ENCODE measurements around the gene CCNY.

The CCNY gene

GRCh38 chr10:35561715-35562114 lies 225.4 kb downstream of the CCNY start:
- Histone ChIP-seq H3K4me1 (ENCODE audit: low read length) (no peaks in the 10 kb centered on the region), H3K9ac (ENCODE audit: low read length) (no peak overlapping the region), H3K4me2 (ENCODE audit: low read length) (no peak overlapping the region), H3K27me3 (ENCODE audit: low read depth, low read length) (no peaks in the 10 kb centered on the region), H2AFZ (ENCODE audit: low read depth, low read length) (no peak overlapping the region), H3K36me3 (replicated peaks; ENCODE audit: low read depth, low read length) (no peaks in the 10 kb centered on the region), H3K27ac (ENCODE audit: low read length) (no peak overlapping the region), H3K9me3 (ENCODE audit: insufficient read depth, low read length) (no peaks in the 10 kb centered on the region), H3K79me2 (ENCODE audit: low read length) (no peaks in the 10 kb centered on the region), H4K20me1 (ENCODE audit: insufficient read depth, low read length) (no peaks in the 10 kb centered on the region), H3K4me3 (ENCODE audit: low read length) (no peak overlapping the region)
- TF ChIP-seq EZH2phosphoT487 (IDR thresholded peaks at IDR 0.05; ENCODE audit: low read depth) (no peak), CTCF (IDR thresholded peaks at IDR 0.05; ENCODE audit: low read depth, low read length) (no peak)

DNA sequence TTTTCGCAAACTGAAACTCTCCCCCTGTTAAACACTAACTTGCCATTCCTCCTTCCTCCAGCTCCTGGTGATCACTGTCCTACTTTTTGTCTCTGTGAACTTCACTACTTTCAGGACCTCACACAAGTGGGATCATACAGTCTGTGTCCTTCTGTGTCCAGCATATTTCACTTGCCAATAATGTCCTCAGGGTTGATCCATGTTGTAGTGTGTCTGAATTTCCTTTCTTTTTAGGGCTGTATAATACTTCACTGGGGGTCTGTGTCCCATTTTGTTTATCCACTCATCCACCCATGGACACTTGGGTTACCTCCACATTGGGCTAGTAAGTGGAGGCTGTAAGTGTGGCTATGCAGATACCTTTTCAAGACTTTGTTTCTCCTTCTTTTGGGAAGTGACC lies 226.1 kb downstream of the CCNY start:
- no peak for TF ChIP-seq EZH2phosphoT487 (IDR thresholded peaks at IDR 0.05; ENCODE audit: low read depth)
- TF ChIP-seq CTCF (IDR thresholded peaks at IDR 0.05; ENCODE audit: low read depth, low read length) = no peak
- no peak overlapping the region for H3K9ac ChIP-seq (ENCODE audit: low read length)
- no peak overlapping the region for H2AFZ ChIP-seq (ENCODE audit: low read depth, low read length)
- H3K27me3 ChIP-seq (ENCODE audit: low read depth, low read length) = no peaks in the 10 kb centered on the region
- no peaks in the 10 kb centered on the region for H4K20me1 ChIP-seq (ENCODE audit: insufficient read depth, low read length)
- no peak overlapping the region for H3K4me2 ChIP-seq (ENCODE audit: low read length)
- H3K4me1 ChIP-seq (ENCODE audit: low read length) = no peaks in the 10 kb centered on the region
- no peaks in the 10 kb centered on the region for H3K9me3 ChIP-seq (ENCODE audit: insufficient read depth, low read length)
- H3K27ac ChIP-seq (ENCODE audit: low read length) = no peak overlapping the region
- no peaks in the 10 kb centered on the region for H3K36me3 ChIP-seq (replicated peaks; ENCODE audit: low read depth, low read length)
- H3K79me2 ChIP-seq (ENCODE audit: low read length) = no peaks in the 10 kb centered on the region
- no peak overlapping the region for H3K4me3 ChIP-seq (ENCODE audit: low read length)

GRCh38 chr10:35563261-35563891 lies 227.1 kb downstream of the CCNY start:
- Histone ChIP-seq H3K4me2 (ENCODE audit: low read length) (no peak overlapping the region), H3K4me3 (ENCODE audit: low read length) (no peak overlapping the region), H3K9me3 (ENCODE audit: insufficient read depth, low read length) (no peaks in the 10 kb centered on the region), H2AFZ (ENCODE audit: low read depth, low read length) (no peak overlapping the region), H3K27me3 (ENCODE audit: low read depth, low read length) (no peaks in the 10 kb centered on the region), H3K4me1 (ENCODE audit: low read length) (no peaks in the 10 kb centered on the region), H3K27ac (ENCODE audit: low read length) (no peak overlapping the region), H3K9ac (ENCODE audit: low read length) (no peak overlapping the region), H4K20me1 (ENCODE audit: insufficient read depth, low read length) (no peaks in the 10 kb centered on the region), H3K36me3 (replicated peaks; ENCODE audit: low read depth, low read length) (no peaks in the 10 kb centered on the region), H3K79me2 (ENCODE audit: low read length) (no peaks in the 10 kb centered on the region)
- TF ChIP-seq EZH2phosphoT487 (IDR thresholded peaks at IDR 0.05; ENCODE audit: low read depth) (no peak), CTCF (IDR thresholded peaks at IDR 0.05; ENCODE audit: low read depth, low read length) (peak; percentile 79)

GRCh38 chr10:35564341-35564968 lies 228.1 kb downstream of the CCNY start:
- Histone ChIP-seq H3K9me3 (ENCODE audit: insufficient read depth, low read length) (no peaks in the 10 kb centered on the region), H3K4me1 (ENCODE audit: low read length) (no peaks in the 10 kb centered on the region), H2AFZ (ENCODE audit: low read depth, low read length) (no peak overlapping the region), H3K27ac (ENCODE audit: low read length) (no peak overlapping the region), H3K36me3 (replicated peaks; ENCODE audit: low read depth, low read length) (no peaks in the 10 kb centered on the region), H4K20me1 (ENCODE audit: insufficient read depth, low read length) (no peaks in the 10 kb centered on the region), H3K4me2 (ENCODE audit: low read length) (no peak overlapping the region), H3K27me3 (ENCODE audit: low read depth, low read length) (no peaks in the 10 kb centered on the region), H3K4me3 (ENCODE audit: low read length) (no peak overlapping the region), H3K9ac (ENCODE audit: low read length) (no peak overlapping the region), H3K79me2 (ENCODE audit: low read length) (no peaks in the 10 kb centered on the region)
- TF ChIP-seq CTCF (IDR thresholded peaks at IDR 0.05; ENCODE audit: low read depth, low read length) = no peak
- no peak for TF ChIP-seq EZH2phosphoT487 (IDR thresholded peaks at IDR 0.05; ENCODE audit: low read depth)

Data from OCI-LY3 (cell line).